Neuronal stem cell (in vitro differentiated cells): ENCODE results near the gene CREB3L1.
A peak's percentile ranks its signal among the peaks of the same experiment; 100 is the strongest.

Source experiments
- DNase-seq: peaks from one replicate; pipeline ENCODE4 v3.0.0-alpha.2; 2013; ENCODE audit warnings: low spot score
- H2AFZ ChIP-seq: one replicate; pipeline ENCODE4 v1.6.1; 2013; ENCODE audit warnings: mild to moderate bottlenecking, low read length, inconsistent platforms
- H2AK5ac ChIP-seq: 2 replicates; pipeline ENCODE4 v1.6.1; 2013; ENCODE audit warnings: low read depth, mild to moderate bottlenecking, inconsistent platforms, low read length, moderate library complexity, mixed read lengths
- H2BK120ac ChIP-seq: 2 replicates; pipeline ENCODE4 v1.6.1; 2013; ENCODE audit warnings: low read depth, mild to moderate bottlenecking, inconsistent platforms, low read length, moderate library complexity, mixed read lengths
- H2BK12ac ChIP-seq: one replicate; pipeline ENCODE4 v1.6.1; 2013; ENCODE audit warnings: low read length, inconsistent platforms
- H2BK15ac ChIP-seq: 2 replicates; pipeline ENCODE4 v1.6.1; 2013; ENCODE audit warnings: mild to moderate bottlenecking, low read length, inconsistent platforms, mixed read lengths
- H2BK5ac ChIP-seq: one replicate; pipeline ENCODE4 v1.6.1; 2013; ENCODE audit warnings: inconsistent platforms, mild to moderate bottlenecking, low read length, moderate library complexity
- H3K14ac ChIP-seq: one replicate; pipeline ENCODE4 v1.6.1; 2013; ENCODE audit warnings: low read length, inconsistent platforms
- H3K18ac ChIP-seq: 2 replicates; pipeline ENCODE4 v1.6.1; 2013; ENCODE audit warnings: low read length, inconsistent platforms
- H3K23ac ChIP-seq: 2 replicates; pipeline ENCODE4 v1.6.1; 2013; ENCODE audit warnings: low read depth, mild to moderate bottlenecking, mixed read lengths, low read length, inconsistent platforms; ENCODE audit not compliant: poor library complexity
- H3K27ac ChIP-seq: replicated peaks from 3 replicates; pipeline ENCODE4 v1.5.1; 2013; ENCODE audit warnings: low read length, inconsistent platforms
- H3K27me3 ChIP-seq, 3 experiments: 2 replicates each; pipeline ENCODE4 v1.6.1; 2013; ENCODE audit warnings: low read length in 3 of 3, mild to moderate bottlenecking in 2 of 3, inconsistent platforms in 1 of 3, low read depth in 1 of 3, mixed read lengths in 1 of 3, moderate library complexity in 1 of 3; ENCODE audit not compliant: control insufficient read depth in 3 of 3, insufficient read depth in 3 of 3
- H3K36me3 ChIP-seq, 2 donors: replicated peaks in 1 of 2; 2 replicates each; pipeline ENCODE4 v1.6.1; 2013; ENCODE audit warnings: low read length in 2 of 2; ENCODE audit not compliant: control insufficient read depth in 2 of 2, insufficient read depth in 2 of 2
- H3K4ac ChIP-seq: 2 replicates; pipeline ENCODE4 v1.6.1; 2013; ENCODE audit warnings: inconsistent platforms, mild to moderate bottlenecking, low read length, moderate library complexity
- H3K4me1 ChIP-seq, 2 donors: 1 replicate in 1 of 2; 2 replicates in 1 of 2; pipeline ENCODE4 v1.6.1; 2013; ENCODE audit warnings: low read length in 2 of 2, low read depth in 1 of 2; ENCODE audit not compliant: control insufficient read depth in 2 of 2, insufficient read depth in 1 of 2
- H3K4me2 ChIP-seq: one replicate; pipeline ENCODE4 v1.6.1; 2013; ENCODE audit warnings: mild to moderate bottlenecking, low read length, inconsistent platforms; ENCODE audit not compliant: insufficient read depth, poor library complexity, severe bottlenecking
- H3K4me3 ChIP-seq, 2 donors: 2 replicates each; pipeline ENCODE4 v1.5.1; 2013; ENCODE audit warnings: low read length in 2 of 2, mild to moderate bottlenecking in 2 of 2, inconsistent platforms in 1 of 2, moderate library complexity in 1 of 2
- H3K79me1 ChIP-seq: one replicate; pipeline ENCODE4 v1.6.1; 2013; ENCODE audit warnings: low read depth, mild to moderate bottlenecking, inconsistent platforms, low read length, moderate library complexity
- H3K9ac ChIP-seq: one replicate; pipeline ENCODE4 v1.6.1; 2013; ENCODE audit warnings: mild to moderate bottlenecking, low read depth, low read length, inconsistent platforms; ENCODE audit not compliant: poor library complexity
- H3K9me3 ChIP-seq, 2 donors: replicated peaks in 1 of 2; 2 replicates each; pipeline versions ENCODE3 to v1.6.1; 2013; ENCODE audit warnings: low read length in 2 of 2, mild to moderate bottlenecking in 2 of 2, inconsistent platforms in 1 of 2, low read depth in 1 of 2, mixed read lengths in 1 of 2, moderate library complexity in 1 of 2; ENCODE audit not compliant: control insufficient read depth in 2 of 2, insufficient read depth in 1 of 2
- H4K8ac ChIP-seq: one replicate; pipeline ENCODE4 v1.6.1; 2013; ENCODE audit warnings: low read depth, mild to moderate bottlenecking, inconsistent platforms, low read length, moderate library complexity
- H4K91ac ChIP-seq: one replicate; pipeline ENCODE4 v1.6.1; 2013; ENCODE audit warnings: low read length, low read depth, mild to moderate bottlenecking, inconsistent platforms; ENCODE audit not compliant: poor library complexity
- WGBS, 2 donors: extraction: QIAGEN DNeasy Blood & Tissue Kit; methylation state at CpG; one replicate each; pipeline ENCODE4 v1.1.7; 2013; ENCODE audit warnings: missing lambda C conversion rate in 2 of 2, mixed read lengths in 1 of 2; ENCODE audit not compliant: insufficient read length in 2 of 2, insufficient replicate concordance in 1 of 2; ENCODE audit errors: extremely low coverage in 2 of 2; 5-methylcytosine and 5-hydroxymethylcytosine counted together

Gene CREB3L1

GRCh38 chr11:46367916-46368267, 90.4 kb downstream of the CREB3L1 start:
- peak overlapping the region; percentile 66 for H2AK5ac ChIP-seq
- H2BK120ac ChIP-seq: no peak overlapping the region
- H3K4ac ChIP-seq: no peak overlapping the region
- H3K9ac ChIP-seq: no peak overlapping the region
- no peaks in the 10 kb centered on the region for H3K27me3 ChIP-seq
- H3K14ac ChIP-seq: no peak overlapping the region
- H4K91ac ChIP-seq: no peak overlapping the region
- no peak overlapping the region for H3K4me2 ChIP-seq
- H3K23ac ChIP-seq: peak overlapping the region; percentile 90
- no peak overlapping the region for H2BK5ac ChIP-seq
- no peak overlapping the region for H4K8ac ChIP-seq
- no peak overlapping the region for H2AFZ ChIP-seq
- H3K36me3 ChIP-seq: peaks cover 8 to 32% of the 10 kb centered on the region in 2 donors
- H3K18ac ChIP-seq: peak overlapping the region; percentile 78
- peaks cover 0 to 2% of the 10 kb centered on the region in 2 donors for H3K9me3 ChIP-seq
- no peak overlapping the region for H2BK12ac ChIP-seq
- DNase-seq: no peak
- H2BK15ac ChIP-seq: no peak overlapping the region
- H3K79me1 ChIP-seq: peaks cover 7% of the 10 kb centered on the region
- no peak overlapping the region for H3K4me3 ChIP-seq
- H3K4me1 ChIP-seq: peaks cover 19 to 25% of the 10 kb centered on the region in 2 donors
- no CpG with 5 or more reads among the region's 12 CpGs for WGBS, 2 donors
- no peak overlapping the region for H3K27ac ChIP-seq

GRCh38 chr11:46369458-46370152, 92.1 kb downstream of the CREB3L1 start:
- Histone ChIP-seq H3K4me1 (peaks cover 10 to 18% of the 10 kb centered on the region in 2 donors), H4K91ac (peak overlapping the region; percentile 26), H3K18ac (peak overlapping the region; percentile 62), H3K9me3 (peaks cover 0 to 2% of the 10 kb centered on the region in 2 donors), H3K27ac (no peak overlapping the region), H3K4me2 (no peak overlapping the region), H3K14ac (peak overlapping the region; percentile 4), H3K23ac (peak overlapping the region; percentile 22), H3K79me1 (peaks cover 2% of the 10 kb centered on the region), H3K9ac (peak overlapping the region; percentile 73), H3K36me3 (peaks cover 12 to 43% of the 10 kb centered on the region in 2 donors), H3K4me3 (no peak overlapping the region), H4K8ac (no peak overlapping the region), H2AK5ac (peak overlapping the region; percentile 44), H2AFZ (no peak overlapping the region), H3K4ac (peak overlapping the region; percentile 15), H3K27me3 (no peaks in the 10 kb centered on the region), H2BK15ac (peak overlapping the region; percentile 52), H2BK5ac (no peak overlapping the region), H2BK120ac (no peak overlapping the region), H2BK12ac (peak overlapping the region; percentile 77)
- no peak for DNase-seq
- no CpG with 5 or more reads among the region's 25 CpGs for WGBS, 2 donors

DNA sequence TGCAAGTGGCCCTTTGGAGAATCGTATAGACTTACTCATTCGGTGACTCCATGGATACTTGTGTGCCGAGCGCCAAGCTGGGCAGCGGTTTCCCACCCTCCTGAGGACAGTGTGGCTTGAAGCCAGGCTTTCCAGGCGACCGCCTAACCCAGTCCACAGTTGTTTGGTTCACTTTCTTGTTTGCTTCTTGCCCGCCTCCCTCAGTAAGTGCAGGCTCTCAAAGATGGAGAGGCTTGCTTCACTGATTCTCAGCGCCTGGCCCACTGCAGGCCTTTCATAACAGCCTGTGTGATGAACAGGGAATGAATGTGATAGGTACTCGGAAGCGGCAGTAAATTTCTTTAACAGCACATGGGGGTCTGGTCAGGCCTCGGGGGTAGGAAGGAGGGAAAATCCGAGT, 92.8 kb downstream of the CREB3L1 start:
- Histone ChIP-seq H2AK5ac (no peak overlapping the region), H3K4me3 (no peak overlapping the region), H3K14ac (no peak overlapping the region), H2BK15ac (no peak overlapping the region), H3K27ac (no peak overlapping the region), H2AFZ (no peak overlapping the region), H2BK12ac (no peak overlapping the region), H3K79me1 (peaks cover 3% of the 10 kb centered on the region), H2BK120ac (no peak overlapping the region), H3K18ac (no peak overlapping the region), H4K91ac (no peak overlapping the region), H3K36me3 (peaks cover 17 to 49% of the 10 kb centered on the region in 2 donors), H3K9ac (no peak overlapping the region), H3K4ac (no peak overlapping the region), H4K8ac (no peak overlapping the region), H3K4me1 (peaks cover 10 to 16% of the 10 kb centered on the region in 2 donors), H2BK5ac (no peak overlapping the region), H3K23ac (no peak overlapping the region), H3K27me3 (no peaks in the 10 kb centered on the region), H3K9me3 (peaks cover 0 to 2% of the 10 kb centered on the region in 2 donors), H3K4me2 (no peak overlapping the region)
- no CpG with 5 or more reads among the region's 13 CpGs for WGBS, 2 donors
- no peak for DNase-seq
